GM12878 (cell line): ENCODE results near the gene AGBL1. TPM values are rescaled to one million over a fixed set of nuclear protein-coding genes. Genes with fewer than 3 reads are reported as not detected.

Experiments
- ATAC-seq: fragments of 200-7000 bp; cut with Tn5 transposase; 3 replicates; pipeline ENCODE4 v1.9.1; 2020; ENCODE audit warnings: mild to moderate bottlenecking, moderate library complexity
- BruUV-seq: library from RNA; stranded (reverse); fragments of 400-500 nt; replicated peaks from 2 replicates; lab custom pipeline; 2021; lab: Mats Ljungman, UMichigan
- CTCF ChIA-PET: fragments of 300-600 bp; sonication (Branson Sonifier 250); formaldehyde crosslinking; extraction: SDS; loops from one replicate; lab custom pipeline; 2021; ENCODE audit warnings: inconsistent platforms; lab: Yijun Ruan, JAX
- POLR2A ChIA-PET: fragments of 350-600 bp; formaldehyde crosslinking; extraction: SDS; loops from one replicate; lab custom pipeline; 2021; ENCODE audit warnings: inconsistent platforms; lab: Charles Lee
- RAD21 ChIA-PET: fragments of 300-600 bp; sonication (Branson Sonifier 250); formaldehyde crosslinking; loops from one replicate; lab custom pipeline; 2023; ENCODE audit warnings: antibody characterized with exemption; ENCODE audit not compliant: unreplicated experiment; lab: Charles Lee
- SMC1A ChIA-PET: fragments of 300-600 bp; sonication (Branson Sonifier 250); formaldehyde crosslinking; loops from one replicate; lab custom pipeline; 2023; ENCODE audit not compliant: unreplicated experiment, uncharacterized antibody; lab: Charles Lee
- DNase-seq: peaks from one replicate; pipeline ENCODE4 v3.0.0-alpha.2; 2011; ENCODE audit warnings: low read depth, low spot score
- FAIRE-seq: peaks from 3 replicates; lab custom pipeline; 2011; peaks lifted over from hg19 to GRCh38; lab: Jason Lieb, UNC
- H2AFZ ChIP-seq: 2 replicates; pipeline ENCODE4 v1.6.0; 2011; ENCODE audit warnings: low read depth, low read length, control low read depth; ENCODE audit not compliant: control insufficient read depth
- H3K27ac ChIP-seq: 2 replicates; pipeline ENCODE4 v1.5.1; 2011; ENCODE audit warnings: control low read depth; ENCODE audit not compliant: control insufficient read depth, insufficient read depth
- H3K27me3 ChIP-seq, 2 experiments: replicated peaks in 1 of 2; 2 replicates each; pipeline versions ENCODE4 v1.6.0 to v1.6.1; 2011; ENCODE audit warnings: low read length in 1 of 2; ENCODE audit not compliant: control insufficient read depth in 2 of 2, insufficient read depth in 2 of 2
- H3K36me3 ChIP-seq, 2 experiments: 2 replicates each; pipeline ENCODE4 v1.5.1; 2011; ENCODE audit warnings: low read length in 1 of 2; ENCODE audit not compliant: control insufficient read depth in 2 of 2, insufficient read depth in 2 of 2
- H3K4me1 ChIP-seq: 2 replicates; pipeline ENCODE4 v1.6.1; 2011; ENCODE audit warnings: mild to moderate bottlenecking, low read length, moderate library complexity, mixed read lengths; ENCODE audit not compliant: control insufficient read depth, insufficient read depth
- H3K4me2 ChIP-seq: 2 replicates; pipeline ENCODE4 v1.6.0; 2011; ENCODE audit warnings: control low read depth; ENCODE audit not compliant: control insufficient read depth, insufficient read depth
- H3K4me3 ChIP-seq: fragments of 200-600 bp; sonication (generic); 2 replicates; pipeline ENCODE4 v1.5.1; 2016
- H3K79me2 ChIP-seq: 2 replicates; pipeline ENCODE4 v1.6.0; 2011; ENCODE audit warnings: low read length; ENCODE audit not compliant: control insufficient read depth, insufficient read depth
- H3K9ac ChIP-seq: 2 replicates; pipeline ENCODE4 v1.8.0; 2011; ENCODE audit warnings: low read length, control low read depth, mixed read lengths; ENCODE audit not compliant: control insufficient read depth, insufficient read depth
- H3K9me3 ChIP-seq: replicated peaks from 3 replicates; pipeline ENCODE4 v1.5.1; 2011; ENCODE audit warnings: mild to moderate bottlenecking, low read length; ENCODE audit not compliant: control insufficient read depth, insufficient read depth
- H4K20me1 ChIP-seq: 2 replicates; pipeline ENCODE4 v1.6.0; 2011; ENCODE audit not compliant: control insufficient read depth, insufficient read depth
- NR2C1 ChIP-seq: fragments of 450-650 bp; IDR thresholded peaks from 2 replicates; pipeline ENCODE4 v1.6.1; 2017; ENCODE audit warnings: antibody characterized with exemption, mild to moderate bottlenecking, moderate library complexity
- RBBP5 ChIP-seq: fragments of 200-600 bp; sonication (generic); conservative IDR thresholded peaks from 2 replicates; pipeline ENCODE4 v1.6.1; 2016
- SIN3A ChIP-seq: IDR thresholded peaks from 2 replicates; pipeline ENCODE4 v1.6.1; 2012; ENCODE audit warnings: low read depth, low read length, improper control_type of control experiment
- YY1 ChIP-seq: IDR thresholded peaks from 2 replicates; pipeline ENCODE4 v1.6.1; 2011; ENCODE audit warnings: low read depth, mild to moderate bottlenecking, low read length
- WGBS: methylation state at CpG from one replicate; pipeline ENCODE4 v1.1.6; 2016; ENCODE audit warnings: low lambda C conversion rate; ENCODE audit not compliant: insufficient replicate concordance, insufficient coverage; ENCODE audit errors: missing lambda C conversion rate; 5-methylcytosine and 5-hydroxymethylcytosine counted together
- in situ Hi-C: fragments of 300-500 bp; cut with MboI; formaldehyde crosslinking; loops from 9 replicates; pipeline ENCODE4 v1.14.3; 2018; ENCODE audit warnings: mixed read lengths
- intact Hi-C: fragments of 100-400 bp; cut with micrococcal nuclease; formaldehyde crosslinking; loops from one replicate; pipeline ENCODE4 v1.14.2; 2022; ENCODE audit not compliant: unreplicated experiment
- polyA plus RNA-seq, 11 experiments: library from polyadenylated mRNA; depleted of rRNA in 4 of 11; unstranded in 6 of 11; stranded (reverse) in 5 of 11; fragments of >200 nt; fragmentation: Nextera tagmentation in 4 of 11; fragmentation: Illumina TruSeq in 1 of 11; extraction: Ambion mirVana in 4 of 11; extraction: Trizol in 1 of 11; gene quantifications; 1 replicate in 1 of 11; 2 replicates in 10 of 11; pipeline versions ENCODE4 v1.2.1 to v1.2.3, GENCODE V29; 2011 to 2016; ENCODE audit warnings: inconsistent platforms in 2 of 11, missing spikeins in 2 of 11, low read depth in 1 of 11
- total RNA-seq, 4 experiments: library from RNA; depleted of rRNA in 3 of 4; stranded (reverse); fragments of >200 nt in 3 of 4; fragmentation: Illumina TruSeq in 1 of 4; extraction: Trizol in 1 of 4; gene quantifications; 2 replicates each; pipeline versions ENCODE4 v1.2.1 to v1.2.3, GENCODE V29; 2013 to 2021
- TF ChIP-seq, protein P1 (sequence below): IDR thresholded peaks from 2 replicates; pipeline ENCODE4 v1.6.1; 2012; ENCODE audit warnings: low read depth, low read length, improper control_type of control experiment
- TF ChIP-seq, protein P2 (sequence below): fragments of 450-650 bp; IDR thresholded peaks from 2 replicates; pipeline ENCODE4 v1.6.1; 2018; ENCODE audit warnings: mild to moderate bottlenecking, low read depth, moderate library complexity; ENCODE audit not compliant: partially characterized antibody
- TF ChIP-seq, protein P3 (sequence below): fragments of 450-650 bp; IDR thresholded peaks from 2 replicates; pipeline ENCODE4 v1.6.1; 2017; ENCODE audit warnings: mild to moderate bottlenecking

The AGBL1 gene
- total and polyA plus RNA-seq, 10 of the 15 experiments (the other 5 are each of a cell fraction or from before 2014, with no cell fraction given), result not detected

DNA sequence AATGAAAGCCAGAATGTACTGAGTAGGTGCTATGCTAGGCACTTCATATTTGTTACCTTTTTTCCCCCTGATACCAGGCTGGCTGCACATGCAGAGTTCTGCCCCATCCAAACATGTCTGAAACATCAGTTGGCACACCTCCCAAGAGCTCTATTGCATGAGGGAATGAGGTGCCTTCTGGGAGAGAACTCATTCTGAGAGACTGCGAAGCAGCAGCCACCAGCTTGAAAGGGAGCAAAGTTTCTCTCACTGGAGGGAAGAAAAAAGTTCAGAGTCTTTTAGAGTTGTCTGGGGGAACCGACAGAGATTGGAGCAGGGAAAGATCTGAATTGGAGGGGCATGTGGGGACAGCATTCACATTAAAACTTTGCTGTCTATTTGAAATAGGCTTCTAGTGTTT, 84.1 kb downstream of the AGBL1 start:
- in situ Hi-C loops, result no loop called here

More for the DNA sequence above, 84.1 kb downstream of the AGBL1 start:
- no peak for ATAC-seq
- Histone ChIP-seq H3K9ac (no peak overlapping the region), H3K79me2 (no peaks in the 10 kb centered on the region), H2AFZ (no peak overlapping the region), H4K20me1 (no peaks in the 10 kb centered on the region), H3K9me3 (no peaks in the 10 kb centered on the region), H3K36me3 (no peaks in the 10 kb centered on the region), H3K4me1 (no peaks in the 10 kb centered on the region), H3K4me2 (no peak overlapping the region), H3K4me3 (no peak overlapping the region), H3K27me3 (no peaks in the 10 kb centered on the region), H3K27ac (no peak overlapping the region)
- intact Hi-C loops, result no loop called here
- ChIA-PET POLR2A (no interaction called here), RAD21 (no interaction called here), CTCF (no interaction called here), SMC1A (no interaction called here)
- 9% methylated on average over 2 of the region's 2 CpGs for WGBS
- no TSS peak for BruUV-seq
- FAIRE-seq, result no peak
- no peak for DNase-seq
- TF ChIP-seq YY1 (no peak), SIN3A (no peak), NR2C1 (no peak), RBBP5 (no peak)
- TF ChIP-seq, protein P1, sequence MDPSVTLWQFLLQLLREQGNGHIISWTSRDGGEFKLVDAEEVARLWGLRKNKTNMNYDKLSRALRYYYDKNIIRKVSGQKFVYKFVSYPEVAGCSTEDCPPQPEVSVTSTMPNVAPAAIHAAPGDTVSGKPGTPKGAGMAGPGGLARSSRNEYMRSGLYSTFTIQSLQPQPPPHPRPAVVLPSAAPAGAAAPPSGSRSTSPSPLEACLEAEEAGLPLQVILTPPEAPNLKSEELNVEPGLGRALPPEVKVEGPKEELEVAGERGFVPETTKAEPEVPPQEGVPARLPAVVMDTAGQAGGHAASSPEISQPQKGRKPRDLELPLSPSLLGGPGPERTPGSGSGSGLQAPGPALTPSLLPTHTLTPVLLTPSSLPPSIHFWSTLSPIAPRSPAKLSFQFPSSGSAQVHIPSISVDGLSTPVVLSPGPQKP, result no peak
- TF ChIP-seq, protein P2, sequence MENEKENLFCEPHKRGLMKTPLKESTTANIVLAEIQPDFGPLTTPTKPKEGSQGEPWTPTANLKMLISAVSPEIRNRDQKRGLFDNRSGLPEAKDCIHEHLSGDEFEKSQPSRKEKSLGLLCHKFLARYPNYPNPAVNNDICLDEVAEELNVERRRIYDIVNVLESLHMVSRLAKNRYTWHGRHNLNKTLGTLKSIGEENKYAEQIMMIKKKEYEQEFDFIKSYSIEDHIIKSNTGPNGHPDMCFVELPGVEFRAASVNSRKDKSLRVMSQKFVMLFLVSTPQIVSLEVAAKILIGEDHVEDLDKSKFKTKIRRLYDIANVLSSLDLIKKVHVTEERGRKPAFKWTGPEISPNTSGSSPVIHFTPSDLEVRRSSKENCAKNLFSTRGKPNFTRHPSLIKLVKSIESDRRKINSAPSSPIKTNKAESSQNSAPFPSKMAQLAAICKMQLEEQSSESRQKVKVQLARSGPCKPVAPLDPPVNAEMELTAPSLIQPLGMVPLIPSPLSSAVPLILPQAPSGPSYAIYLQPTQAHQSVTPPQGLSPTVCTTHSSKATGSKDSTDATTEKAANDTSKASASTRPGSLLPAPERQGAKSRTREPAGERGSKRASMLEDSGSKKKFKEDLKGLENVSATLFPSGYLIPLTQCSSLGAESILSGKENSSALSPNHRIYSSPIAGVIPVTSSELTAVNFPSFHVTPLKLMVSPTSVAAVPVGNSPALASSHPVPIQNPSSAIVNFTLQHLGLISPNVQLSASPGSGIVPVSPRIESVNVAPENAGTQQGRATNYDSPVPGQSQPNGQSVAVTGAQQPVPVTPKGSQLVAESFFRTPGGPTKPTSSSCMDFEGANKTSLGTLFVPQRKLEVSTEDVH, result no peak
- TF ChIP-seq, protein P3, sequence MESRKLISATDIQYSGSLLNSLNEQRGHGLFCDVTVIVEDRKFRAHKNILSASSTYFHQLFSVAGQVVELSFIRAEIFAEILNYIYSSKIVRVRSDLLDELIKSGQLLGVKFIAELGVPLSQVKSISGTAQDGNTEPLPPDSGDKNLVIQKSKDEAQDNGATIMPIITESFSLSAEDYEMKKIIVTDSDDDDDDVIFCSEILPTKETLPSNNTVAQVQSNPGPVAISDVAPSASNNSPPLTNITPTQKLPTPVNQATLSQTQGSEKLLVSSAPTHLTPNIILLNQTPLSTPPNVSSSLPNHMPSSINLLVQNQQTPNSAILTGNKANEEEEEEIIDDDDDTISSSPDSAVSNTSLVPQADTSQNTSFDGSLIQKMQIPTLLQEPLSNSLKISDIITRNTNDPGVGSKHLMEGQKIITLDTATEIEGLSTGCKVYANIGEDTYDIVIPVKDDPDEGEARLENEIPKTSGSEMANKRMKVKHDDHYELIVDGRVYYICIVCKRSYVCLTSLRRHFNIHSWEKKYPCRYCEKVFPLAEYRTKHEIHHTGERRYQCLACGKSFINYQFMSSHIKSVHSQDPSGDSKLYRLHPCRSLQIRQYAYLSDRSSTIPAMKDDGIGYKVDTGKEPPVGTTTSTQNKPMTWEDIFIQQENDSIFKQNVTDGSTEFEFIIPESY, result no peak
